Upper lobe of left lung (tissue), 6 donors: Measurements from ENCODE around the gene CCDC51. TPM values are rescaled to one million over a fixed set of nuclear protein-coding genes. Genes with fewer than 3 reads are reported as not detected.
"Not testable (repeated sequence)": the region's sequence is repeated elsewhere in the genome, so short reads cannot be mapped to it uniquely, and the experiment has no call there.

ENCODE experiments used
- ATAC-seq, 2 donors: fragments of 200-7000 bp; cut with Tn5 transposase; one replicate each; pipeline ENCODE4 v1.9.1; 2022; ENCODE audit warnings: mild to moderate bottlenecking in 2 of 2, moderate library complexity in 2 of 2; ENCODE audit not compliant: low FRiP score in 2 of 2
- DNase-seq, 2 donors: peaks; one replicate each; pipeline ENCODE4 v3.0.0-alpha.2; 2019 to 2020
- H3K27ac ChIP-seq, 4 donors: fragments of 200-600 bp; sonication (generic); one replicate each; pipeline ENCODE4 v1.5.1; 2016 to 2019
- H3K27me3 ChIP-seq, 4 donors: fragments of 200-600 bp; sonication (generic); one replicate each; pipeline ENCODE4 v1.5.1; 2017 to 2019
- H3K36me3 ChIP-seq, 4 donors: fragments of 200-600 bp; sonication (generic); one replicate each; pipeline ENCODE4 v1.5.1; 2016 to 2019
- H3K4me1 ChIP-seq, 4 donors: fragments of 200-600 bp; sonication (generic); one replicate each; pipeline ENCODE4 v1.5.1; 2018 to 2019
- H3K4me3 ChIP-seq, 4 donors: fragments of 200-600 bp; sonication (generic); one replicate each; pipeline ENCODE4 v1.5.1; 2017 to 2019; ENCODE audit warnings: mild to moderate bottlenecking in 2 of 4, moderate library complexity in 1 of 4
- H3K9me3 ChIP-seq, 4 donors: fragments of 200-600 bp; sonication (generic); one replicate each; pipeline ENCODE4 v1.5.1; 2018 to 2019
- EP300 ChIP-seq, 4 donors: sonication (generic); formaldehyde crosslinking; IDR thresholded peaks; one replicate each; pipeline ENCODE4 v1.5.1; 2017; ENCODE audit warnings: antibody characterized with exemption in 4 of 4, control low read depth in 2 of 4
- POLR2A ChIP-seq, 4 donors: fragments of 450-650 bp; IDR thresholded peaks; one replicate each; pipeline ENCODE4 v1.5.1; 2016 to 2017; ENCODE audit warnings: antibody characterized with exemption in 4 of 4, mild to moderate bottlenecking in 2 of 4
- POLR2AphosphoS5 ChIP-seq, 2 donors: sonication (generic); formaldehyde crosslinking; IDR thresholded peaks; one replicate each; pipeline ENCODE4 v1.5.1; 2017; ENCODE audit warnings: antibody characterized with exemption in 2 of 2
- WGBS, 2 donors: methylation state at CpG; one replicate each; pipeline ENCODE4 v1.1.5; 2017 to 2018; 5-methylcytosine and 5-hydroxymethylcytosine counted together
- total RNA-seq, 6 donors: library from RNA; depleted of rRNA in 4 of 6; stranded (reverse); fragments of >200 nt in 4 of 6; gene quantifications; one replicate each; pipeline versions ENCODE4 v1.1.0 to v1.2.1, GENCODE V29; 2016 to 2021
- TF ChIP-seq, protein P1 (sequence below), 6 experiments: fragments of 450-650 bp in 4 of 6; fragments of 200-600 bp in 2 of 6; sonication (generic) in 2 of 6; IDR thresholded peaks; one replicate each; pipeline ENCODE4 v1.5.1; 2016 to 2019; ENCODE audit warnings: antibody characterized with exemption in 6 of 6
- donor health status: DM: no; HTN: no; CAD: no; lungs with moderate emphysema.
- donor health status: DM: no; HTN: yes; CAD: no; lungs with severe emphysema.

The CCDC51 gene
- total RNA-seq, 6 donors from 2014 or later: 6.3 to 18.2 (median 13.2) TPM

DNA sequence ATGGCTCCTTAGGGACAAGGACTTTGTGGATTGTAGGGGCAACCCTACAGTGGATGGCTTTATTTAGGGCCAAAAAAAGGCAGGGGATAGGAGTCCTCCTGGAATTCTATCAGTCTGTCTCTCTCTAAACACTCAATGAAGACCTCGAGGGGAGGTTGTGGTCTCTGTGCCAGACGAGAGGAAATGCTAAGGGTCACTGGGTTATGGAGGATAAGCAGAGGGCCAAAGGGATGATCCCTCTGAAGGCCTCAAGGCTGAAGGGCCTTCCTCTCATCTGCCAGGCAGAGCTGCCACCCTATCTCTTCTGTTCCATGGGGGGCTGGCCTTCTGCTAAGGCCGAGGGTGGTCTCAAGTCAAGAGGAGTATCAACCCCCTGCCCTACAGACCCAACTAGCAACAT lies 37.0 kb downstream of the CCDC51 start:
- H3K27ac ChIP-seq: peak overlapping the region; percentile 33 to 75 (median 64)
- H3K4me1 ChIP-seq: no peaks in the 10 kb centered on the region
- WGBS, 2 donors: 49 to 70% methylated on average over 2 to 3 of the region's 3 CpGs
- no peaks in the 10 kb centered on the region for H3K27me3 ChIP-seq
- no peak for TF ChIP-seq POLR2A (IDR thresholded peaks at IDR 0.05)
- TF ChIP-seq EP300 (IDR thresholded peaks at IDR 0.05): no peak
- TF ChIP-seq POLR2AphosphoS5 (IDR thresholded peaks at IDR 0.05): no peak
- TF ChIP-seq, protein P1, sequence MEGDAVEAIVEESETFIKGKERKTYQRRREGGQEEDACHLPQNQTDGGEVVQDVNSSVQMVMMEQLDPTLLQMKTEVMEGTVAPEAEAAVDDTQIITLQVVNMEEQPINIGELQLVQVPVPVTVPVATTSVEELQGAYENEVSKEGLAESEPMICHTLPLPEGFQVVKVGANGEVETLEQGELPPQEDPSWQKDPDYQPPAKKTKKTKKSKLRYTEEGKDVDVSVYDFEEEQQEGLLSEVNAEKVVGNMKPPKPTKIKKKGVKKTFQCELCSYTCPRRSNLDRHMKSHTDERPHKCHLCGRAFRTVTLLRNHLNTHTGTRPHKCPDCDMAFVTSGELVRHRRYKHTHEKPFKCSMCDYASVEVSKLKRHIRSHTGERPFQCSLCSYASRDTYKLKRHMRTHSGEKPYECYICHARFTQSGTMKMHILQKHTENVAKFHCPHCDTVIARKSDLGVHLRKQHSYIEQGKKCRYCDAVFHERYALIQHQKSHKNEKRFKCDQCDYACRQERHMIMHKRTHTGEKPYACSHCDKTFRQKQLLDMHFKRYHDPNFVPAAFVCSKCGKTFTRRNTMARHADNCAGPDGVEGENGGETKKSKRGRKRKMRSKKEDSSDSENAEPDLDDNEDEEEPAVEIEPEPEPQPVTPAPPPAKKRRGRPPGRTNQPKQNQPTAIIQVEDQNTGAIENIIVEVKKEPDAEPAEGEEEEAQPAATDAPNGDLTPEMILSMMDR (IDR thresholded peaks at IDR 0.05): no peak
- peaks cover 4 to 42% (median 24%) of the 10 kb centered on the region in 4 donors for H3K36me3 ChIP-seq
- DNase-seq: no peak
- no peaks in the 10 kb centered on the region for H3K9me3 ChIP-seq
- no peak overlapping the region for H3K4me3 ChIP-seq
- no peak for ATAC-seq

DNA sequence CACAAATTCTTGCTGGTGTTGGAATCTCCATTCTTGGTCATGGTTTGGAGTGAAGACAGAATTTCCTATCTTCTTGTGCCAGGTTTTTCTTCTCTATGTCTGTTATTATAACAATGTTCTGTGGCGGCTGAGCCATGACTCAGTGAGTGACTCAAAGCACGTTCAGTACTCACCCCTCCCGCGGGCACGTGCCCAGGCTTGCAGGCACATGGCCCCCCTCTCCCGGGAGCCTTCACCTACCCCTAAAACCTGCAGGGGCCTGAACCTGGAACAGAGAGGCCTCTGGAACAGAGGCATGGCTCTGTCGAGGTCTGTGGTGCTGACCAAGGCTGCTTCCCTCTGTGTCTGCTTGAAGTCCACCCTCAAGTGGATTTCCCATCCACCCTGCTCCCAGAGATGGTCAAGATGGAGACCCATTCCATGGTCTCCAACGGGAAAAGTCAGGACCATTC lies 37.6 kb downstream of the CCDC51 start:
- Histone ChIP-seq H3K36me3 (peaks cover 4 to 36% (median 22%) of the 10 kb centered on the region in 4 donors), H3K4me3 (no peak overlapping the region), H3K27me3 (no peaks in the 10 kb centered on the region), H3K4me1 (no peaks in the 10 kb centered on the region), H3K9me3 (no peaks in the 10 kb centered on the region), H3K27ac (peak overlapping the region; percentile 33 to 75 (median 64))
- DNase-seq (peak; percentile 61 to 80), ATAC-seq (peak; percentile 24 to 84)
- no peak for TF ChIP-seq POLR2A (IDR thresholded peaks at IDR 0.05)
- TF ChIP-seq EP300 (IDR thresholded peaks at IDR 0.05): no peak
- peak; percentile 31 to 53 for TF ChIP-seq POLR2AphosphoS5 (IDR thresholded peaks at IDR 0.05)
- TF ChIP-seq, protein P1 (IDR thresholded peaks at IDR 0.05): no peak
- whole genome bisulfite sequencing, 2 donors: 60 to 67% methylated on average over 8 of the region's 8 CpGs

DNA sequence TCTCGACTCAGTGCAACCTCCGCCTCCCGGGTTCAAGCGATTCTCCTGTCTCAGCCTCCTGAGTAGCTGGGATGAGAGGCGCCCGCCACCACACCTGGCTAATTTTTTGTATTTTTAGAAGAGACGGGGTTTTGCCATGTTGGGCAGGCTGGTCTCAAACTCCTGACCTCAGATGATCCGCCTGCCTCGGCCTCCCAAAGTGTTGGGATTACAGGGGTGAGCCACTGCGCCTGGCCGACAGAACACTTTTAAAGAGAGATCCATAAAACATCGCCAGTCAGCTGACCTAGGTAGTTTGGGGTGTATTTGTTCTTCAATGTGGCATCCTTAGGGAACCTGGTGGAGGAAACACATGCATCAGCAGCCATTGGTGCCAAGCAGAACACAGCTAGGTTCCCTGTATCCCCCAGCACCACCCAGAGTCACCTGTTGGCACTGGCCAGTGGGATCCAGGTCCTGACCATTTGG lies 38.5 kb downstream of the CCDC51 start:
- peak overlapping the region in 3 of 4 donors; percentile 48 to 75 (median 59) for H3K27ac ChIP-seq
- peaks cover 4 to 28% (median 20%) of the 10 kb centered on the region in 4 donors for H3K36me3 ChIP-seq
- not testable (repeated sequence) for H3K4me3 ChIP-seq, DNase-seq, H3K9me3 ChIP-seq, H3K4me1 ChIP-seq, ATAC-seq, H3K27me3 ChIP-seq
- 92 to 98% methylated on average over 10 to 12 of the region's 12 CpGs for WGBS, 2 donors

DNA sequence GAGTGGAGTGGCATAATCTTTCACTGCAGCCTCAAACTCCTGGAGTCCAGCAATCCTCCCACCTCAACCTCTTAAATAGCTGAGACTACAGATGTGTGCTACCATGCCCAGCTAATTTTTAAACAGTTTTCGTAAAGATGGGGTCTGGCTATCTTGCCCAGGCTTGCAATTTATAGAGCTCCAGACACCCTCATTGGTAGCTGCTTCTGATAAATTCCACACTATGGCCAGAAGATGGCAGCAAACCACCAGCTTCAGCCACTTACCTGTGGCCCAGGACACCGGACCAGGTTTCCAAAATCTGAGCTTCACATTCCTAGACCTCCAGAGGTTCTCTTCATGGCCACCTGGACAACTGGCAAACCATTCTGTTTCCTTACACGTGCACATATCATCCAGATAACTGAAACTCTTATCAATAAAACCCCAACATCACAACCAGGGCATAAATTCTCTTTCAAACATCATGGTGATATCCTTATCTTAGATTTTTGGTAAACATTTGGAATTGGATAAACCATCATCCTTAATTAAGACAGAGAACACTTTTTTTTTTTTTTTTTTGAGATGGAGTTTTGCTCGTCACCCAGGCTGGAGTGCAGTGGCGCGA lies 39.0 kb downstream of the CCDC51 start:
- peak in 1 of 2 donors; percentile 71 for DNase-seq
- no peak overlapping the region for H3K4me3 ChIP-seq
- no peak for TF ChIP-seq POLR2A (IDR thresholded peaks at IDR 0.05)
- TF ChIP-seq, protein P1 (IDR thresholded peaks at IDR 0.05): peak; percentile 69 to 90 (median 88)
- no peak for TF ChIP-seq POLR2AphosphoS5 (IDR thresholded peaks at IDR 0.05)
- no peak for TF ChIP-seq EP300 (IDR thresholded peaks at IDR 0.05)
- WGBS, 2 donors: 54 to 57% methylated on average over 6 of the region's 6 CpGs
- H3K9me3 ChIP-seq: no peaks in the 10 kb centered on the region
- no peaks in the 10 kb centered on the region for H3K27me3 ChIP-seq
- H3K27ac ChIP-seq: no peak overlapping the region
- H3K36me3 ChIP-seq: peaks cover 2 to 22% (median 14%) of the 10 kb centered on the region in 4 donors
- peak; percentile 68 to 69 for ATAC-seq
- no peaks in the 10 kb centered on the region for H3K4me1 ChIP-seq

DNA sequence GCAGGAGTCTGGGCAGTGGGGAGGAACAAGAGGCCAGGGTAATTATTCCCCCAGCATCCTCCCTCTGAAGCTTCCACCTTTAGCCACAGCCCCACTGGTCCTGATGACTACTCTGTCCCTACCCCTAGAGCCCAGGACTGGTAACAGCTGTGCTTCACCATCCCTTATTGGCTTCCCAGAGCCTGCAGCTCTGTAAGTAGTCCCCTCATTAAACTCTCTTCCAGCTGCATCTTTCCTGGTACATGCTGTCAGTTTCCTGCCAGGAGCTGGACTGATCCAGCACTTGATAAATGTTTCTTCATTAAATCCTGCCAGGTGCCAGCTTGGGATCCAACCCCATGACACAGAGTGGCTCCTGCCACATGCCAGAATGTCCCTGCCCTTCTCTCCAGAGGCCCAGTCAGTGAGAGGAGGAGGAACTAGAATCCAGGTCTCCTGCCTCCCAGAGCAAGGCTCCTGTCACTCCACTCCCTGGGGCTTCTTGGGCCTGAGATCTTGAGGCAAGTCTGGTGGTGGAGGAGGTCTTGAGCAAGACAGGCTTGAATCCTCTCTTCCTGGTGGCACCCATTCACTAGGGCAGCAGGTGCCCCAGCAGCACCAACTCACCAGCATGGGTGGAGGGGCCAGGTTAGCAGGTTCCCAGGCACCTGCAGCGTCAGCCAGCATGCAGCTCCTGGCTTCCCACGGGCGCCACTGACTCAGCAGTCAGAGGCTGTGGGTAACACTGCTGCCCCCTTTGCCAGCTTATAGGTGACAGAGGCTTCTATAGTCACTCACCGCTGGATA lies 40.3 kb downstream of the CCDC51 start:
- H3K4me1 ChIP-seq: no peaks in the 10 kb centered on the region
- no peaks in the 10 kb centered on the region for H3K27me3 ChIP-seq
- ATAC-seq (no peak), DNase-seq (peak in 1 of 2 donors; percentile 38)
- H3K36me3 ChIP-seq: peaks cover 0 to 11% (median 4%) of the 10 kb centered on the region in 4 donors
- no peak overlapping the region for H3K27ac ChIP-seq
- no peak overlapping the region for H3K4me3 ChIP-seq
- H3K9me3 ChIP-seq: no peaks in the 10 kb centered on the region
- TF ChIP-seq POLR2AphosphoS5 (IDR thresholded peaks at IDR 0.05) (no peak), POLR2A (IDR thresholded peaks at IDR 0.05) (no peak), EP300 (IDR thresholded peaks at IDR 0.05) (no peak)
- TF ChIP-seq, protein P1 (IDR thresholded peaks at IDR 0.05): no peak
- WGBS, 2 donors: 53 to 63% methylated on average over 1 to 4 of the region's 4 CpGs
